ENCODE measurements around the gene ITPR2.
"Not testable (repeated sequence)": the region's sequence is repeated elsewhere in the genome, so short reads cannot be mapped to it uniquely, and the experiment has no call there.

The ITPR2 gene

DNA sequence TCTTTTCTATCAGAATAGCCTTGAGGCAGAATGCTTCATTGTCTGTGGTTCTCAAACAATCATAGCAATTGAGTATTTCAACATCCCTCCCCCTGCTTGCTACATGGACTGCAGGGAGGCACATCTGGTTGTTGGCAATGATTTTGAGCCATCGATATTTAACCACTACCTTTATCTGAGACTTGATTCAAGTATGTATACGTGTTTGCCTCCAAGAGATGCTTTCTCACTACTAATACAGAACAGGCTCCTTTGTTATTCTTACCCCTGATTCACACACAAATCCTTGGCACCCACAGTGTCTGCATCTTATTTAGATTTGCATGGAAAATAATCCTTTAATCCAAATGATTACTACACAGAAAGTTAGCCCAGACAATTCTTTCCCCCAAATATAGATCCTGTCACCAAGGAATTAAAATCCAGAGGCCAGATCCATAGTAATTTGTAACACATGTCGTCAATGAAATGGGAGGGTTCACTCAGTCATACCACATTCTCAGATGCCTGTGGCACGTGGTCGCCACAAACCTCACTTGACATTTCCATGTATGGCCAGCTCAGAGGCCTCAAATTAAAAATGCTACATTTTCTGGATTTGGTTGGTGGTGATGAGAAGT lies 199.3 kb downstream of the ITPR2 start:
- peak in 8 of 56 donors; percentile 11 to 34 (median 22) for DNase-seq

DNA sequence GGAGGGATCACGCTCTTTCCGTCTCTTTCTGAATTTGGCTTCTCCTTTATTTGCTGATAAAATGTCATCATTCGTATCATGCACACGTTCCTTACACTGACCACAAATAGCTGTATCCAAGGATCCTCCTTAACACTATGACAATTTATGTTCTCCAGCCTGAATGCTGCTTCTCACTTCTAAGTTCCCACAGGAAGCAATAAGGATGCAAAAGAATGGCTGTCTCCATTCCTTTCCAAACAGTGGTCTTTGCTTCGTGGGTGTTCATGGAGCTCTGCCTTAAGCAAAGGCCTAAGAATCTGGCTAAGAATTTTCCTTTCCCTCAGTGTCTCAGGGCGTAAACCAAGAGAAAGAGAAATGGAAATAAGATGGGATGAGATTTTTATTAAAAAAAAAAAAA lies 200.2 kb downstream of the ITPR2 start:
- no peak for DNase-seq

DNA sequence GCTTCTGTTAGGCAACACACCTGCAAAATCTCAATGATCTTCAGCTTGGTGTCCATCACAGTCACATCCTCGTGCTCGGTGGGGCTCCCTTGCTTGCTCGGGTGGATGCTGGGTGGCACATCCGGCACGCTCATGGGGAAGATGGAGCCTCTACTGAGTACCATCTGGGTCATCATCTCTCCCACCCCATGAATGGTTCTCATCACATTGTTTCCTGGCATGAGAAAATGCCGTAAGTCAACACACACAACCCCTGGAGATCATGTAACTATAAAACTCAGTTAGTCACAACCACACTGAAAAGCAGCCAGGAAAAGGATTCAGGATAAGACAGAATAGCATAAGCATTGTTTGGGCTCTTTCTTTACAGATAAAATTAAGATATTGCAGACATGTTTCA lies 201.1 kb downstream of the ITPR2 start:
- no peak for DNase-seq

DNA sequence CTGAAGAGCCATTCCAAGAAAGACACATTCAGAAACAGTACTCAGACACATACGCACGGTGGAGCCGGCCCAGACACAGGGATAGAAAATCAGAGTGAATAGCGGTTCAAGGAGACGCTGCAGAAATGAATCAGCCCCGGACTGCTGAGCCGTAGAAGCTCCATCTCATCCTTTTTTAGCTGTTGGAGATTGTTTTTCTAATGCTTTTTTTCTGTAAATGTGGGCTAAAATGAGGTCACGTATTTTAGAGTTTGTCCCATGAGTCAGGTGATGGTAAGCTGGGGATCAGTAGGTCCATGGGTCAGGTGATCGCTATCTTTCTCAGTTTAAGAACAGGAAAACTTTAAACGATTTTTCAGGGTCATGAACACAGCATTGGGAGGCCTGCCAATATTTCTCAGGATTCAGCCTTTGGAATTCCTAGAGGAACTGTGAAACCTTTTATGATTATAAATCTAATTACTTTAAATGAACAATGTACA lies 202.4 kb downstream of the ITPR2 start:
- DNase-seq = peak in 4 of 56 donors; percentile 9 to 40 (median 16)

DNA sequence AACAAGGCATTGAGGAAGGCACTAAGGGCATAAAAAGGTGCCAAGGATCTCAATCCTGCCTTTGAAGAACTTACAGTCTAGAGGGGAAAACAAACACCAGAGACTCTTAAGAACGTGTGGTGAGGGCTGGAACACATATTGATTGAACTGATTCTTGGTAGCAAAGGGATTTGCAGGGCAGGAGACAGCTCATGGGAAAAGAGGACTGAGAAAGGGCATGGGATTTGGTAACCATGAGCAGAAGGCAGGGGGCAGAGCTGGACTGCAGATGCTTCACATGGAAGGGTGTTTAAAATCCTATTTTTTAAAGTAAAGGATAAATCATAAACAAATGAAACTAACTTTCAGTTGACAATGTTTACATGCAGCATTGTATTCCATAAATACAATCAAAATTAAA lies 203.1 kb downstream of the ITPR2 start:
- peak in 15 of 56 donors; percentile 9 to 48 (median 26) for DNase-seq

DNA sequence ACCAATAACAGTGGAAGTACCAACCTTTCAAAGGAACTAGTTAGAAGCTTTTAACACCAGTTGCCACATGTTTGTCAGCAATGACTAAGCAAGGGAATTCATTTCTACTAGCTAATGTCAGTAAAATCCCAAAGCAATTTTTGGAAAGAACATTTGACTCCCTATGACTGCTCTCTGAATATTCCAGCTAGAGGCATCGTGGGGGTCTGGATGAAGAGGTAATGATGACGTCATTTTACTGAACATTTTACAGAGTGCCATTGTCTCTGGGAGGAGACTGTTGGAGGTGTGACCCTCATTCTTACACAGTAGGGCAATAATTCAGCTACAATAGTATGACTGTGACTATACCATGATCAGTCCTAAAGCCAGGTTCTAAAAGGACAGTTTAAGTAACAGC lies 204.8 kb downstream of the ITPR2 start:
- no peak for DNase-seq

DNA sequence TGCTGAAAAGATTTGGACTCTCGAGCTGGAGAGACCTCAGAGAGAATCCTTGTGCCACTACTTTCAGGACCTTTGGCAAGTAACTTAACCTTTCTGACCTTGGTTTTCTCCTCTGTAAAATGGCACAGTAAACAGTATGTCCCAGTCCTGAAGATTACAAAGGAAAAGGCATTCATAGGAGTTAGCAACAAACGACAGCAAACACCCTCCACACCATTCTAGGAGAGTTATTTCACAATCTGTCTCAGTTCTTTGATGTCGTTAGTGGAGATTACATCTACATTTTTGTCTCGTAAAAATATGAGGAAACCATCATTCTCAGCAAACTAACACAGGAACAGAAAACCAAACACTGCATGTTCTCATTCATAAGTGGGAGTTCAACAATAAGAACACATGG lies 205.7 kb downstream of the ITPR2 start:
- DNase-seq = no peak

DNA sequence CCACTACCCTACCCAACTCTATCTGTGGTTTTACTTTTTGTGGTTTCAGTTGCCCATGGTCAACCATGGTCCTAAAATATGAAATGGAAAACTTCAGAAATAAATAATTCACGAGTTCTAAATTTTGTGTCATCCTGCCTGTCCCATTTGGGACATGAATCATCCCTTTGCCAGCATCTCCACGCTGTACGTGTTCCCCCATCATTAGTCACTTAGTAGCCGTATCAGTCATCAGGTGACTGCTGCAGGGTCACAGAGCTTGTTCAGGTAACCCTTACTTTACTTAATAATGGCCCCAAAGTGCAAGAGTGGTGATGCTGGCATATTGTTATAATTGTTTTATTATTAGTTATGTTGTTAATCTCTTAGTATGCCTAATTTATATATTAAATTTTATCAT lies 209.9 kb downstream of the ITPR2 start:
- no peak for DNase-seq

DNA sequence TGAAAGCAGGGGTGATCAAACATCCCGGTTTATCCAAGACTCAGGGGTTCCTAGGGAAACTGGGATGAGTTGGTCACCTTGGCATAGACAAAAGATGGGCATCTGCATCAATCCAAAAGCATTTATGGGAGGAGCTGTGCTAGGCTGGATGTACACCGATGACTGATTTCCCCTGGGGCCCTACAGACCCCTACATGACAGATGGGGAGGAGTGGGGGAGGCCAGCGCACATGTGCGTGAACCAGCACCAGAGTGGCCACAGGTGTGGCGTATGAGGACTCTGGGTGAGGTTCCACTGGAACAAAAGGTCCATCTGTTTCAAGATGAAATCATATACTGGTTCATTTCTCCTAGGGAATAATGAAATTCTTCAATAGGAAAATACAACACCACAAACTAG lies 210.4 kb downstream of the ITPR2 start:
- no peak for DNase-seq

DNA sequence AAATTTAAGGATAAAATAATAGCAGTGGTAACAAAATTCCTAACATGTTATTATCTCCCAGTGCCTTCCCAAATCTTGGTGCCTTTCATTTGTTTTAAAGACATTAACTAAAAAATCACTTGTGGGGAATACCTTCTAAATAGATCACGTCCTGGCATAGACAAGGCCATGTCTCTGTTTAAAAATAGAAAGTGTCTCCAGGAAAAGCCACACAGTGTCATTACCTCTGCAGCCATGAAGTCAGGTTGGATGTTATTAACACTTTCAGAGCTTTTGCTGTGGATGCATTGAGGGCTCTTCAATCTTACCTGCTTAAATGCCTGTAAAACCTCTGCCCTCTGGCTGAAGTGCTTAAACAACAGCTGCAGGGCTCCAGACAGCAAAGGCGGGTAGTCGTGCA lies 211.1 kb downstream of the ITPR2 start:
- no peak for DNase-seq

DNA sequence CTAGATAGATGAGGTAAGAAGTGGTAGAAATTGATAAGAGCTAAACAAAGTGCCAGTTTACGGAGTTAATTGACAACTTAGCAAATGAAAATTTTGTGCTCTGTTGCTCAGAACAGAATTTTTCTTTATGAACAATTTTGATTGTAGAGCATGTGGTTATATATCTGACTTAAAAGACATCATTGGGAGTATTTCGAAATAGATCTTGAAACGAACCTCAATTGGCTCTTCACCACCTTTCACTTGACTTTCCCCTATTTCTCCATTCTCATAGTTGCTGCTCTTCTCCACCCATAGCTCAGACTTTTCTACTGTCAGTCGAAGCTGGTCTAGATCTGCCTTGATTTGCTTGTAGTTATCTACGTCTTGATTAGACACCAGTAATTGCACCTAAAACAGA lies 212.1 kb downstream of the ITPR2 start:
- DNase-seq = no peak

DNA sequence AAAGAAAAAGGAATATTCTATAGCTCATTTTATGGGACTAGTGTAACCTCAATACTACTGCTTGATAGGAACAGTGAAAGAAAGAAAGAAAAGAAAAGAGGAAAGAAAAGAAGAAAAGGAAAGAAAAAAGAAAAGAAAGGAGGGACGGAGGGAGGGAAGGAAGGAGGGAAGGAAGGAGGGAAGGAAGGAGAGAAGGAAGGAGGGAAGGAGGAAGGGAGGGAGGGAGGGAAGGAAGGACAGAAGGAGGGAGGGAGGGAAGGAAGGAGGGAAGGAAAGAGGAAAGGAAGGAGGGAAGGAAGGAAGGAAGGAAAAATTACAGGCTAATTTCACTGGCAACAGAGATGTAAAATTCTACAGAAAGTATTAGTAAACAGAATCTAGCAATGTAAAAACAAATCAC lies 215.5 kb downstream of the ITPR2 start:
- DNase-seq = no peak

DNA sequence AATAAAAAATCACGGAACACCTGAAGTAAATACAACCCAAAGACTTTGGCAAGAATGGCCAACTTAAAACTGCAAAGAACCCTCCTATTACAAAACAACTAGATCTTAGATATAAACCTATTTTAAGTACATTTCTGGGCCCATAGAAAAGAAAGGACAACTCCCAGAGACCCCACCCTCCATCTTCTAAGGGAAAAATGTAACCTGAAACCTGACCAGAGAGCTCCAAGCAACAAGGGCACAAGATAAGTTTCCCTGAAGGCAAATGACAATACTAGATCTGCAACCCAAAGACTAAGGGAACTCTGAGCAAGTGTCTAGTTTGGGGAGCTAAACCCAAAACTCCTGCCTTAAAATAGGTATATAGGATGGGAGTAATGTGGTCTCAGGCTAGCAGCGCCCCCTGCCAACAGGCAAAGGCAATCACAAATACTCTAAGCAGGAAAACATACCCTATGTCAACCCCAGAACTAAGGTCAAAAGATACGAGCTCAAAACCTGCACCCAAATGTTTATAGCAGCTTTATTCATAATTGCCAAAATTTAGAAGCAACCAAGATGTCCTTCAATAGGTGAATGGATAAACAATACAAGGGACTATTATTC lies 218.9 kb downstream of the ITPR2 start:
- DNase-seq = peak in 11 of 56 donors; percentile 4 to 55 (median 24)

DNA sequence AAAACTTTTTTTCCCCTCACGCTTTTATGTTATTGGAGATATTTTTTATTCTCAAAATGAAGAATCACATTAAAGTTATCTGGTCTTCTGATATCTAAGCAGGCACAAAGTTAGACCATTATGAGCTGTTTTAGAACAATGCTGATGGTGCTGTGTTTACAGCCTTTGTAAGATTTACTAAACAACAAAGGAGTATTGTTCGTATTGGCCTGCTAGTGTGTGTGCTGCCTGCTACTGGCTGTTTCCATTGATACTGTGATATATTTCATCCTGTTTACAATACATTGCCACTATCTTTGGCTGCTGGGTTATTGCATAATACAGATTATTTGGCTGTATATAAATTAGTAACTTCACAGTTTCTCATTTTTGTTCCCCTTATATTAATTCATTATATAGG lies 220.8 kb downstream of the ITPR2 start:
- peak in 10 of 56 donors; percentile 21 to 70 (median 46) for DNase-seq

DNA sequence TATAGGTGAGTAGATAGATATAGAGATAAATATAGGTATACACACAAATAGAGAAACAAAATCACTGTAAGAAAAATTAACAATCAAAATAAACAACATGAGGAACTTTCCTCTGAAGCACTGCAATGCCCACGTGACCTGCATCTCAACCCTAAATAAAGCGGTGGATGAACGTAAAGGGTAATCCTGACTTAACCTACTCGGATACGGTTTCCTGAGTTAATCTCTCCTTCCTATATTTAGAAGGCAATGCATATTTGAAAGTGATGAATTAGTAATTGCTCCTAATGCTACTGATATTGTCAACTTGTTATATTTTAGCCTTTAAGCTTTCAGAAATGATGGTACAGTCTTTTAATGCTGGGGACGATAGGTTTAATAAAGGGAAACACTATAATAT lies 221.4 kb downstream of the ITPR2 start:
- DNase-seq = no peak

DNA sequence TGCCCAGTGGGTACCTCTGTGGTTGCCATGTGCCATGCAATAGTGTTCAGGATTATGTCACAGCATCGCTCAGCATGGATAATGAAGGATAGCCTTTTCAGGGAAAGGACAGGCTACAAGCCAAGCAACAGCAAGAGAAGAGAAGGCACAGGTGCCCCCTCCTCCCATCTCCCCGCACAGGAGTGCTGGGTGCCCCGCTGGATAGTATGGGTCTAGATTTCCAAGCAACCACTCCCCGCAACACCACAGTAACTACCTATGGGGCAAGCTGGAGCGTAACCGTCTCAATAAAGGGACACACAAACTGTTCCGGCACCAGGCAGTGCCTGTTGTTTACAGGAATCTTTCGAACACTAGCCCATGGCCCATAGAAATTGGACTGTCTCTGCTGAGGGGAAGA lies 222.2 kb downstream of the ITPR2 start:
- DNase-seq = no peak

DNA sequence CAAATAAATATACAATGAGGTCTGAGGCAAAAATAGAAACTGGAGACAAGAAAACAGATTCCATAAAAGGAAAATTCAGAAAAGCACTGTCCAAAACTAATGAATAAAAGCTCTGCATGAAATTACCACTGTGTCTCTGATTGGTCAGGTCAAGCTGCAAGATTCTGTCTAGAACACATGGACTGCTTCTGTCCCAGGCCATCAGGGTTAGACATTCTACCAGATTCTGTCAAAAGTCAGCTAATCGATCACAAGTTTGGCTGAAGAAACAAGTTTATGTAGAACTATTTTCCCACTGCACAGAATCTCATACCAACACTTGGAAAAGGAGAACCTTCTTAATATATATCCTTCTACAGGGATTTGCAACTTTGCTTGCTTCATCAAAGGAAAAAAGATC lies 223.0 kb downstream of the ITPR2 start:
- DNase-seq = no peak

DNA sequence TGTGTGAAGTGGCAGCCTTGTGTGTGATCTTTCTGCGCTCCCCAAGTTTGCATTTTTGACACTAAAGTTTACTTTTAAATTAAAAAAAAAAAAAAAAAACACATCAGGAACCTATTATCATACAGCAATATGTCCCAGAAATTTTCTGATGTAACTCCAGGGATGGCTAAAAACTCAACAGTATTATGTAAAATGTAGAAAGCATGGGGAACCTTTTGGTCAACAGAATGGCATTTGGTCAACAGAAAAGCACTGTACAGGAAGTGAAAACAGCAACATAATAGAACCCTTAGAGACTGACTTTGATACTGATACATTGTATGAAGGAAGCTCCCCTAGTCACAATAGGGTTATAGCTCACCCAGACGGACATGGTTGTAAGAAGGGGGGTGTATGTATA lies 224.3 kb downstream of the ITPR2 start:
- no peak for DNase-seq

DNA sequence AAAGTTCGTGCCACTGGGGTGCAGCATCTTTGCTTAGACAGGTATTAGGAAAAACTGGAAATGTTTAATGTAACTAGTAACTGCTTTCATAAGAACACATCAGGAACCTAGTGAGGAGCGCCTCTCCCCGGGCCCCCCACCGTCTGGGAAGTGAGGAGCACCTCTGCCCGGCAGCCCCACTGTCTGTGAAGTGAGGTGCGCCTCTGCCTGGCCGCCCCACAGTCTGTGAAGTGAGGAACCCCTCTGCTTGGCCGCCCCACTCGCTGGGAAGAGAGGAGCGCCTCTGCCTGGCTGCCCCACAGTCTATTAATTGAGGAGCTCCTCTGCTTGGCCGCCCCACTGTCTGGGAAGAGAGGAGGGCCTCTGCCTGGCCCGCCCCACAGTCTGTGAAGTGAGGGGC lies 224.7 kb downstream of the ITPR2 start:
- DNase-seq = no peak

DNA sequence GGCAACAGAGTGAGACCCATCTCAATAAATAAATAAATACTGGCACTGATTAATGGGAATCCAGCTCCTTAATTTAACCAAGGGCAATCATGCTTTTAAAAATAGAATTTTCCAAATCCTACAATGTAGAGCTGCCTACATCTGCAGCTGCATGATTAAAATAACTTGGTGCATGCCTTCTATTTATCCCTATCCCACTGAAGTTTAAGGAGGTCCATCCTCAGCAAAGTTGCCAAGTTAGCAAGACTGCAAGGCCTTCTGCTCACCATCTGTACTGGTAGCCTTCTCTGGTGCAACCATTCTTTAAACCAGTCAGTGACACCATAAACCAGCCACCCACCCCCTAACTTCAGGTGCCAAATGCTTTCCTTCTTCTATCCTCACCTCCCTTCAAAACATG lies 226.1 kb downstream of the ITPR2 start:
- no peak for DNase-seq

DNA sequence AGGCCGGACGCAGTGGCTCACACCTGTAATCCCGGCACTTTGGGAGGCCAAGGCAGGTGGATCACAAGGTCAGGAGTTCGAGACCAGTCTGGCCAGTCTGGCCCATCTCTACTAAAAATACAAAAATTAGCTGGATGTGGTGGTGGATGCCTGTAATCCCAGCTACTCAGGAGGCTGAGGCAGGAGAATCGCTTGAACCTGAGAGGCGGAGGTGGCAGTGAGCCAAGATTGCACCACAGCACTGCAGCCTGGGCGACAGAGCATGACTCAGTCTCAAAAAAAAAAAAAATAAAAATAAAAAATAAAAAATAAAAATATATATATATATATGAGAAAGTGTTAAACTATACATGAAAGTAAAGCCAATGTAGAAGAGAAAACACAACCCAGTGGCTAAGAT lies 228.2 kb downstream of the ITPR2 start:
- not testable (repeated sequence) for DNase-seq

DNA sequence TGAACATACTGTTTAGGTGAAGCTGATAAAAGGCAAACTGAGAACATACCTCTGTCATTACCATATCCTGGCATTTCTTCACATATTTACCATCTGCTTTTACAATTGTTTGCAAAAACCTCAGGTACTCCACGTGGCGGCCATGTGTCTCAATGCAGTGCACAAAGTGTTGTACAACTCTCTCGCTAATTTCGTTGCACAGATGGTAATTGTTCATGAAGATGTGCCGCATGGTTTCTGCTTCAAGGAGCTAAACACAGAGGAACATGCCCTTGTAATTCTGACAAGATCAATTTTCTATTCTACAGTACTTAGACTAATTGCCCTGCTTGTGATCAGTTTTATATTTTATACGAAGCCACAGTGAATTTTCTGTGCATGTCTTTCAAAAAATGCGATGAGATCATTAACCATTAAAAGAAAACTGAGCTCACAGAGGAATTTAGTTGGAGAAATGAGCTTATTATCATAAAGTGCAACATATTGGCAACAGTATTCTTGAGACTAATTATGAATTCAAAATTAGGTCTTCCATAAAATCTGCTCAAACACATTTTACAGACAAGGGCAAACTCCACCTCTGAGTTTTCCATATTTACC lies 233.8 kb downstream of the ITPR2 start:
- no peak for DNase-seq

DNA sequence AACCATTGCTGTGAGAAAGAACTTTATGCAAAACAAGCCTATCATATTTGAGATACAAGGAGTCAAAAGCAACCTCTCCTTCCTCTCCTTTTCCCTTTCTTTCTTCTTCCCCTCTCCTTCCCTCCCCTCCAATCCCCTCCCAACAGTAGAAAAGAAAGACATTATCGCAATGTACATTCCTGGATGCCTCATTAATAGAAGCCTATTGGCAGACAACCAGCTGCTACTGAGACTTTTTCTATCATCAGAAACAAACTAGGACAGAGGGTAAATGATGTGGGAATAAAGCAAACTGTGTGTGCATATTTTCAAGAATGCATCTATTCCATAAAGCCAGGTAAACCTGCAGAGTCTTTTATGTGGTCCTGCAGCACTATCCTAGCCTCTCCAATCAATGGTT lies 237.2 kb downstream of the ITPR2 start:
- DNase-seq = no peak
